Measurements from ENCODE around the gene INF2.

The INF2 gene

DNA sequence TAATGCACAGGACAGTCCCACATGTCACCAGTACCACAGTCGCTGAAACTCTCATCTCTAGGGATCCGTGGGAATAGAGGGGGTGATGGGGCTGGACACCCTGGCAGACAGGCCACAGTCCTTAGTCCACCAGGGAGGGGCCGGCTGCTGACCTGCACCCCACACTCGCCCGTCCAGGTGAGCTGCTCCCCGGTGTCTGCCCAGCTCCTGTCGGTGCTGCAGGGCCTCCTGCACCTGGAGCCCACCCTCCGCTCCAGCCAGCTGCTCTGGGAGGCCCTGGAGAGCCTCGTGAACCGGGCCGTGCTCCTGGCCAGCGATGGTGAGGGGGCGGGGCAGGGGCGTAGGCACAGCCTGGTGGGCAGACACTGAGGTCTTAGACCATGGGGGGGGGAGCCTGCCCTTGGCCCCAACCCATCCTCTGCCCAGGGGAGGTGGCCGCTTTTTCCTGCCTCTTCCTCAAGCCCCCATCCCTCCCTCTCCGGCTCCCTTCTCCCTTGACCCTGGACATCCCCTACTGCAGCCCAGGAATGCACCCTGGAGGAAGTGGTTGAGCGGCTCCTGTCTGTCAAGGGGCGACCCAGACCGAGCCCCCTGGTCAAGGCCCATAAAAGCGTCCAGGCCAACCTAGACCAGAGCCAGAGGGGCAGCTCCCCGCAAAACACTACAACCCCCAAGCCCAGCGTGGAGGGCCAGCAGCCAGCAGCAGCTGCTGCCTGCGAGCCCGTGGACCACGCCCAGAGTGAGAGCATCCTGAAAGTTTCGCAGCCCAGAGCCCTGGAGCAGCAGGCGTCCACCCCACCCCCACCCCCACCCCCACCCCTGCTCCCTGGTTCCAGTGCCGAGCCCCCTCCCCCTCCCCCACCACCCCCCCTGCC is 17.6 kb downstream of the INF2 start:
- no peak for DNase-seq

DNA sequence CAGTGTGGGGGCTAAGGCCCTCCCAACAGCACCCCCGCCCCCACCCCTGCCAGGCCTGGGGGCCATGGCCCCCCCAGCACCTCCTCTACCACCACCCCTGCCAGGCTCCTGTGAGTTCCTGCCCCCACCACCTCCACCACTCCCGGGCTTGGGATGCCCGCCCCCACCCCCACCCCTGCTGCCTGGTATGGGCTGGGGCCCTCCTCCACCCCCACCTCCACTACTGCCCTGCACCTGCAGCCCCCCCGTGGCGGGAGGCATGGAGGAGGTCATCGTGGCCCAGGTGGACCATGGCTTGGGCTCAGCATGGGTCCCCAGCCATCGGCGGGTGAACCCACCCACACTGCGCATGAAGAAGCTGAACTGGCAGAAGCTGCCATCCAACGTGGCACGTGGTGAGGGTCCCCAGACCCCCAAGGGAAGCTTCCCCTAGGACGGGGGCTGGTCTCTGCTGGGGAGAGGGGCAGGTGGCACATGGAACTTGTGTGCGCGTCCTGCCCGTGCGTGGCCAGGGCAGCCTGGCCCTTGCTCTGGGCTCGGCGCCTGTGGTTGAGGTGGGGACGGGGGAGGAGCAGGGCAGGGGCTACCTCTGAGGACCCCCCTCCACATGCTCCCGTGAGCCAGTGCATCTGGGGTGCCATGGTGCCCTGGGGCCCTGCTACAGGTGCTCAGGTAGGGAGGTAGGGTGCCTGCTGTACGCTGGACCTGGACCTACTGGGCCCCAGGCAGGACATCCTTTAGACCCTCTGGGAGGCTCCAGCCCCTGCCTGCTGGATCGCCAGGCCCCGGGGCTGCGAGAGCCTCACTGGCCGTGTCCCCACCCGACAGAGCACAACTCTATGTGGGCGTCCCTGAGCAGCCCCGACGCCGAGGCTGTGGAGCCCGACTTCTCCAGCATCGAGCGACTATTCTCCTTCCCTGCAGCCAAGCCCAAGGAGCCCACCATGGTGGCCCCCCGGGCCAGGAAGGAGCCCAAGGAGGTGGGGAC is 18.5 kb downstream of the INF2 start:
- no peak for DNase-seq

DNA sequence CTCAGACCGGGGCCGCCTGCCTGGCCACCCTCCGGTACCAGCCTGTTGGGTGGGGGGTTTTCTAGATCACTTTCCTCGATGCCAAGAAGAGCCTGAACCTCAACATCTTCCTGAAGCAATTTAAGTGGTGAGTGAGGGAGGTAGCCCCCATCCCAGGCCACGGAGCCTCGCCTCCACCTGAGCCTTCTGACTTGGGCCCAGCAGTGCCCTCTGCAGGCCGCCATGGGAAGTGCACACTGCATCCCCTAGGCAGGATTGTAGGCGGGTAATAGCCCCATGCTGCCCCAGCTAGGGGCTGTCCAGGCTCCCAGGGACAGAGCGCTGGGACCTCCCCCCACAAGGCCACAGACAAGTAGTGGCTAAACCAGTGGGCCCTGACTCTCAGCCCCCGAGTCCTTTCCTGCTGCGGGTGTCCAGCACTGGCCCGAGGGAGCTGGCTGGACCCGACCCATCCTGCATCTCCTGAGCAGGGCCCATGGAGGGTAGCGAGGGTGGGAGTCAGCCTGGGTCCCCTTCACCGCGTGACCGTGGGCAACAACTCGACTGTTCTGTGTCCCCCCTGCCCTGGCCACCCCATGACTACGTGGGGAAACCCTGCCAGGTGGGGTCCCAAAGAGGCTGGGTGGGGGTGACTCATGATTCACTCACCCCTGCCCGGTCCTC is 19.3 kb downstream of the INF2 start:
- no peak for DNase-seq

DNA sequence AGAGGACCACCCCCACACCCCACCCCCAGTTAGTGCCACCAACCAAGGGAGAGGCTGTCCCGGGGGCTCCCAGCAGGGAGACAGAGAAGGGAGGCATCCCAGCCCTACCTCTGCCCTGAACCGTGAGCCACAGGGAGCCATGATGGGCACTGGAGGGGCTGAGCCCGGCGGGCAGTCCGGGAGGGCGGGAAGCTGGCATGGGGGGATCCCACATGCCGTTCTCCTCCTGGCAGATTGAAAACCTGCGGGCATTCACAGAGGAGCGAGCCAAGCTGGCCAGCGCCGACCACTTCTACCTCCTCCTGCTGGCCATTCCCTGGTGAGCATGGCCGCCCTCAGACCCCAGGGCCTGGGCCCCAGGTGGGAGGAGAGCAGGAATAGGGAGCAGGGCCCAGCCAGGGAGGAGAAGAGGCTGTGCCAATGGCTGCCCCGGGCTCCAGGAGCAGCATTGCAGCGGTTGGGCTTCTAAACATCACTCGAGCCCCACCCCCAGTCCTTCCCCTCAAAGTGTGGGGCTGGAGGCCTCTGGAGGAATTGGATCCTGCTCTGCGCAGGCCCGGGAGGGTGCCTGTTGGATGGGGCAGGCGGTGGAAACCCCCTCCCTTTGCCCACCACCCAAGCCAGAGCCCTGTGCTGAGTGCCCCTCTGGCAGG is 20.1 kb downstream of the INF2 start:
- DNase-seq = no peak

DNA sequence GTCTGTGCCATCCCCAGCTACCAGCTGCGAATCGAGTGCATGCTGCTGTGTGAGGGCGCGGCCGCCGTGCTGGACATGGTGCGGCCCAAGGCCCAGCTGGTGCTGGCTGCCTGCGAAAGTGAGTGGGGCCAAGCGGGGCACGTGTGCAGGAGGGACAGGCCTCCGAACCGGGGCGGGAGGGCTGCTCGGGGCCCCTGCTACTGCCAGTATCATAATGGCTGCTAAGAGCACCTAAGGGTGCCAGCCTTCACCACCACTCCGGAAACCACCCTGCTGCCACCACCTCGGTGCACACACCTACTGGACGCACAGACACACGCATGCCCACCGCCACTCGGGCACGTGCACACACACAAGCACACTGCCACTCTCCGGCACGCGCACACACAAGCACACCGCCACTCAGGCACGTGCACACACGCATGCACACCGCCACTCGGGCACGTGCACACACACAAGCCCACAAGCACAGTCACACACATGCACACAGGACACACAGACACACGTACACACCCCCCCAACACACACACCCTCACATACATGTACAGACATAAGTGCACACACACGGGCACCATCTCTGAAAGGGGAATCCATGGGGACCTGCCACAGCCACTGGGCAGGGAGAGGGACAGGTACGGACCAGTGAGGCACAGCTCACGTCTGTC is 20.8 kb downstream of the INF2 start:
- DNase-seq = no peak

DNA sequence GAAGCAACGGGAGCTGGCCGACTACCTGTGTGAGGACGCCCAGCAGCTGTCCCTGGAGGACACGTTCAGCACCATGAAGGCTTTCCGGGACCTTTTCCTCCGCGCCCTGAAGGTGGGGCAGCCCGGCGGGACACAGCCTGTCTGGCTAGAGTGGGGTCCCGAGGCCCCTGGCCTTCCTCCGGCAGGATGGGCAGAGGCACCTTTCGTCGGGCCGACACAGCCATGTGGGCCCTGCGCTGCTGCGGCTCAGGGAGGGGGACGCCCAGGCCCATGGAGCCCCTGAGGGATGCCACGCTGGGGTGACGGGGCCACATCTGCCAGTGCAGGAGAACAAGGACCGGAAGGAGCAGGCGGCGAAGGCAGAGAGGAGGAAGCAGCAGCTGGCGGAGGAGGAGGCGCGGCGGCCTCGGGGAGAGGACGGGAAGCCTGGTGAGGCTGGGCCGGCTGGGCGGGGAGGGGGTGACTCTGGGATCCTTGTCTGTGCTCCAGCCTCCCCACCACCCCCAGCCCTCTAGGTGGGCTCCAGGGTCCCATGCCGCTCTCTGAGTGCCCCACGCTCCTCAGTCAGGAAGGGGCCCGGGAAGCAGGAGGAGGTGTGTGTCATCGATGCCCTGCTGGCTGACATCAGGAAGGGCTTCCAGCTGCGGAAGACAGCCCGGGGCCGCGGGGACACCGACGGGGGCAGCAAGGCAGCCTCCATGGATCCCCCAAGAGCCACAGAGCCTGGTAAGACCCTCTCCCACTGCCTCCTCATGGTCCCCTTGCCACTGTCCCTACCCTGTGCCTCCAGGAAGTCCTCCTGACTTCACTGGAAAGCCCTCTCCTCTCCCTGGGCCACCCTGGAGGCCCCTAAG is 23.7 kb downstream of the INF2 start:
- DNase-seq = no peak

DNA sequence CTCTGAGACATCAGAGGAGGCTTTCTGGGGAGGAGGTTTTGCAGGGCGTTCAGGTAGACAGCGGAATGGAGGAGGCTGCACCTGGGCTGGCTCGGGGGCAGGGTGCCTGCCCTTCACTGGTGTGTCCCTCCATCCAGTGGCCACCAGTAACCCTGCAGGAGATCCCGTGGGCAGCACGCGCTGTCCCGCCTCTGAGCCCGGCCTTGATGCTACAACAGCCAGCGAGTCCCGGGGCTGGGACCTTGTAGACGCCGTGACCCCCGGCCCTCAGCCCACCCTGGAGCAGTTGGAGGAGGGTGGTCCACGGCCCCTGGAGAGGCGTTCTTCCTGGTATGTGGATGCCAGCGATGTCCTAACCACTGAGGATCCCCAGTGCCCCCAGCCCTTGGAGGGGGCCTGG is 24.6 kb downstream of the INF2 start:
- DNase-seq = no peak

DNA sequence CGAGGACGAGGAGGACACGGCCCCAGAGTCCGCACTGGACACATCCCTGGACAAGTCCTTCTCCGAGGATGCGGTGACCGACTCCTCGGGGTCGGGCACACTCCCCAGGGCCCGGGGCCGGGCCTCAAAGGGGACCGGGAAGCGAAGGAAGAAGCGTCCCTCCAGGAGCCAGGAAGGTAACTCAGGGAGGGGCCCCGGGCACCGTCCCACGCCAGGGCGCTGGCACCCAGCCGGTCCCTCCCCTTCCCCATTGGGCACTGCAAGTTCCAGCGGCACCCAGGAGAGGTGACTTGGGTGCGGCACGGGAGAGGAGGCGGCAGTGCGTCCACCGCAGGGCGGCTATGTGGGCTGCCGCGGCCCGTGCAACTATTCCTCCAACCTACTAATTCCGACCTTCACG is 25.3 kb downstream of the INF2 start:
- no peak for DNase-seq

DNA sequence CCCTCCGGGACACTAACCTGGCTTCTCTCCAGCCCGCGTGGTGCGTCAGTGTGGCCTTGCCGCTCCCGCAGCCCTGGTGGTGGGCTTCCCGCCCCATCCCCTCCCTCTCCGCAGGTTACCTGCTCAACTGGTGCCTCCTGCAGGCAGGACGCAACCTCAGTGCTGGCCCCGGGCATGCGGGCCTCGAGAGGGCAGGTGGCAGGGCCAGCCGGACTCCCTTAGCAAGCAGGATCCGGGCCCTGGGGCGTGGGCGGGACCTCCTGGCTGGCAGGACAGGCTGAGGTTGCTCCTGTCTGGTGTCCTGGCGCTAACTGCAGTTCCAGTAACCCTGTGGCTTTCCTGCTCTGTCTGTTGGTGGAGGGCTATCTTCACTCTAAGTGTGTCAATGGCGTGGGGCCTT is 26.0 kb downstream of the INF2 start:
- DNase-seq = no peak

DNA sequence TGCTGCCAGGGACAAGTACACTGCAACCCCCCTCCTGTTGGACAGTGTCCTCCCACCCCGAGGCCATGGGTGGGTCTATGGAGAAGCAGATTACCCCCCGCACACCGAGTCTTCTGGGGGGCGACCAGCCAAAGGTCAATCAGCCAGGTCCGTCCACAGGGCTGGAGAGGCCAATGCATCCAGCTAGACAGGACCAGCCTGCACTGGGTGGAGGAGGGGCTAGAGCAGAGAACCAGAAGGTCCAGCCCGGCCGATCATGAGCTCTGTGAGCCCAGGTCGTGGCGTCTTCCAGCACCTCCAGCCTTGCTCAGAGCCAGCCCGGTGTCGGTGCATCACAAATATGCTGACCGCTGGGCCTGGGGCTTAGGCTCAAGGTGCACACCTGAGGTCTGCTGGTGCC is 26.5 kb downstream of the INF2 start:
- DNase-seq = no peak

DNA sequence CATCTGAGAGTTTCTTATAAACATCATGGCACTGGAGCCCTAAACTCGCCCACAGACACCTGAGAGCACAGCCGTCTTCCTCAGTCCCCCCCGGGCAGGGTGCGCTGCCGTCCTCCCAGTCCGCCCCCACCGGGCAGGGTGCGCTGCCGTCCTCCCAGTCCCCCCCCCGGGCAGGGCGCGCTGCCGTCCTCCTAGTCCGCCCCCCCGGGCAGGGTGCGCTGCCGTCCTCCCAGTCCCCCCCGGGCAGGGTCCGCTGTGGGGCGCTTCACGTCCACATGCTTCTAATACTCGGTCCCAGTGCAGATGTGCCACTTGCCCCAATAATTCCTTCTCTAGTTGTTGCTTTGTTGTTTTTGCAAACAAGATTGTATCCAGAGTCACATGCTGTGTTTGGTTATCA is 27.7 kb downstream of the INF2 start:
- DNase-seq = no peak

DNA sequence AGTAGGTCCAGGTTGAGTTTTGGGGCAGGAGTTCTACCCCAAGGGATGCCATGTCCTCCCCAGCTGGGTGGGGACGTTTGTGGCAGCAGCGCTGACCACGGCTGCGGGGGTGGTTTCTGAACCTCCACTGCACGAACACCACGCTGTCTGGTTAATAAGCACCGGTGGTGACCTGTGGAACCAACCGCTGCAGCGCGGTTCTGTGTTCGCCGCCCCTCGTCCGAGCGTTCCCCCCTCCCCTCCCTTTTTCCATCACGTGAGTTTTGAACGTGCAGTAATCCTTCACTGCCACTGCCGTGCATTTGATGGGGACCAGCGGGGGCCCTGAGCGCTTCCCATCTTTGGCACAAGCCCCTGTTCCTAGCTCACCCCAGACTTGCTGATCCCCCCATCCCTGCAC is 28.2 kb downstream of the INF2 start:
- DNase-seq = no peak

DNA sequence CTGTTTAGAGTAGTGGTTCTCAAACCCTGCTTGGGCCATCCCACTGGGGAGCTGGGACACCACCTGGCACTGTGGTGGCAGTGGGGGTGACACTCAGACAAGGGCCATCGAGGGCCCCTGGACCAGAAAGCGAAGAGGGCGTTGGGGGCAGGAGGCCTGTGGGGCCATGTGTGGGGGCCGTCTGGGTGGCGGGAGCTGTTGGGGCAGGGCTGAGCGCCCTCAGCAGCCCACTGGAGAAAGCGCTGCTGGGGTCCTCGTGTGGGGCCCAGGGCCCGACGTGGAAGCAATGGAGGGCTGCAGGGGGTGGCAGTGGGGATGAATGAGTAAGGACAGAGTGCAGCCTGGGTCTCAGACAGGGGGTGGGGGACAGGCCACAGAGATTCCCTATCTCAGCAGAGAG is 28.7 kb downstream of the INF2 start:
- DNase-seq = no peak

DNA sequence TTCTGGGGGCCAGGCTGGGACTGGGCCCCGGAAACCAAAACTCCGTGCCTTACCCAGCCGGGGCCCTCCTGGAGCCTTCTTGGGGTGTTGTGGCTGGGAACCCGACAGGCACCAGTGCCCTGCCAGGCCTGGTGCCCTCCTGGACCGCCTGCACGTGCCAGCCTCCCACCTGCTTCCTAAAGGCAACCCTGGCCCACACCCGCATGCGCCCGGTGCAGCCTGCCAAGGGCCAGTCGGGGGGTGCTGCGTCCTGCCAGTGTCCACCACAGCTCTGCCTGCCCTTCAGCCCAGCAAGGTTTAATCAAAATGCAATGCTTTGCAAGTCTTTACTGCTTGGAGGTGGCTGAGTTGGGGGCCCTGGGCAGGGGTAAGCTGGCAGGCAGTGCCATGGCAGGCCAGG is 29.5 kb downstream of the INF2 start:
- no peak for DNase-seq

DNA sequence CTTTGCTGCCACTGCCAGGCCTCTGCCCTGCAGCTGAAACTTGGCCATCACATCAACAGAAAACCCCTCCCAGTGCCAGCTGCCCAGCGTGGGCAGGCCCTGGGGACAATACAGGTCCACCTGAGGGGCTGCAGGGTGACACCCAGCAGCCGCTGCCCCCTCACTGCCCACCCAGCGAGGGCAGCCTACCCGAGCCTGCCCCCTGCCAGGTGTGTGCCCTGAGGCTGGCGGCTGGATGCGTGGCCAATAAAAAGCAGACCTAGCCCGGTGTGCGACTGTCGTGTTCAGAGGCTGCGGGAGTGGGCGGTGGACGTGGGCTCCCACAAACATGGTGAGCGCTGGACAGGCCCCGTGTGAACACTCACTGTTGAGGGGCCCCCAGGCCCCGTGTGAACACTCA is 29.9 kb downstream of the INF2 start:
- no peak for DNase-seq

DNA sequence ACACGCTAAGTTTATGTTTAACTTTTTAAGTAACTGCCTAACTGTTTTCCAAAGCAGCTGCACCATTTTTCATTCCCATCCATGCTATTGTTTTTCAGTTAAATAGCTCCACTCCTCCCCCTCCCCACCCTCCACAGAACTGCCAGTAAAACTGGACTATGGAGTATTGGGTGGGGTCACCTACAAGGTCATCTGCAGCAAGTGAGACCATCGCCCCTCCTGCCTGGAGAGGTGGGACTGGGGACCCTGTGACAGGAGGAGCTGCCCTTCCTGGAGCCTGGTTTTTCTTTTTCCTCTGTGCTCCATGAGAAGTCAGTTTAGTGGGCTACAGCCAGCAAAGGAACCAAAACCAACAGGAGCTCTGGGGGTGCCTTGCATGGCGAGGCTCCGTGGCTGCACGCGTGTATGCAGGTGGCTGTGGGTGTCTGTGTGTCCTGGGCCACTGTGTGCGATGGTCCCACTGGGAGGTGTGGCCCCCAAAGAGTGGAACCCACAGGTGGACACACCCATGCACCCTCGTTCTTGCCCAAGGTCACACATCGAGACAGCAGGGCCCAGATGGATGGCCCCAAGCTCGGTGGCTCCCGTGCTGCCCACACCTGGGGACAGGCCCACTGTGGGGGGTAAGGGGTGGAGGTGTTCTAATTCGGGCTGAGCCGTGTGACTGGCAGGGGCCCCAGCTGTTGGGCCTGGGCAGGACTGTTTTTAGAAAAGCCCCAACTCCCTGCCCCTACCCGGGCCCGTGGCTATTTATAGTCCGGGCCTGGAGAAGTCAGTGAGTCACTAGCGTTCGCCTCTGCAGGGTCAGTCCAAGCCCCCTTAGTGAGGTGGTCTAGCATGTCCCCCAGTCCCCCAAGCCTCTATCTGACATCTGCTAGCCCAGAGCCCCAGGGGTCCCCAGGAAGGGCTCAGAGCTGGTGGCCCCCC is 32.4 kb downstream of the INF2 start:
- DNase-seq = no peak

DNA sequence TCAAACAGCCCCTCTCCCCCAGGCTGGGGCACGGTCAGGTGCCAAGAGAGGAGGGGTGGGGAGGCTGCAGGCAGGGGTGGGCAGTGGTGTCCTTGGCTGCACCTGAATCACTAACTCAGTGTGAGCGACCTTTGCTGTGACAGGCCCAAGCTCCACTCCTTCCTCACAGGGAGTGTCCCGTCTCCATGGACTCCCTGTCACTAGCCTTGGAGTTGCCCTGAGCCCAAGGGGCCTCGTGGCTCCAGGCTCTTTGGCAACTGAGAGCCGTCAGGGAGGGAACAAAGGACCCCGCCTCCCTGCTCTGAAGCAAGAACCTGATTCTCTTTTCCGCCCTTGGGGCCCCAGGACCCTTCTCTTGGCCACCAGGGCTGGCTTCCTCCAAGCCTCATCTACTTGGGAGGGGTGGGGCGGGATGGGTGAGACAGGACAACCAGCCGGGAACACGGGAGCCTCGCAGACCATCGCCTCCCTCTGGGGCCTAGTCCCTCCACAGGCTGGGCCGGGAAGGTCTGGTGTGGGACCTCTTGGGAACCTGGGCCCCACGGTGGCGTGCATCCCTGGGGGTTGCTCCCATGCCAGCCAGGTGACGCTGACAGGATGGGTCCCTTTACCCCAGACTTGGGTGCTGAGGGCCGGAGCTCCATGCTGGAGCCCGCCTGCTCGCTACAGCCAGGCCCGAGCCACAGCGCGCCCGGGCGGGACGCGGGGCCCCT is 33.7 kb downstream of the INF2 start:
- no peak for DNase-seq

DNA sequence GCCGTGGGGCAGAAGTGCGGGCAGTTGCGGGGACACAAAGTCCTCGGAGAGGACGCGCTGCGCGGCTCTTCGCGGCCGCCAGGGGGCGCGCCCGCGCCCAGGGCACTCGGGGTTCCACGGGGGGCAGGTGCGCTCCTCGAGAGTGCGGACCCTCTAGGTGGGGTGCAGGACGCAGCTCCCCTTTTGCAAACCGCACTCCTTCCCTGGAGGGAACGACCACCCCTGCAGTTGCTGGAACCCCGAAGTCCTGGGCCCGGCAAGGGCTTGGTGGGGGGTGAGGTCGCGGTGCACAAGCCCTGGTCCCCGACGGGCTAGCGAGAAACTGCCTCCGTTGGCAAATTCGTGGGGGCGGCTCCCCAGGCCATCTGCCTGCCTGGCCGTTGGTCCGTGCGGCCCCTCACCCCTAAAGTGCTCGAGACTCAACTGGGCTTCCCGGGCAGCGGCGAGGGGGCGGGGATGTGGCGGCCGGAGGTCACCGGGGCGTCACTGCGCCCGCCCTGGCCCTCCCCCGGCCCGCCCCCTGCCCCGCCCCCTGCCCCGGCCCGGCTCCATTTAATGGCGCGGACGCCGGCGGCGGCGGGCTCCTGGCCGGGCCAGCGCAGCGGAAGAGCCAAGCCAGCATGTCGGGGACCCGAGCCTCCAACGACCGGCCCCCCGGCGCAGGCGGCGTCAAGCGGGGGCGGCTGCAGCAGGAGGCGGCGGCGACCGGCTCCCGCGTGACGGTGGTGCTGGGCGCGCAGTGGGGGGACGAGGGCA is 34.4 kb downstream of the INF2 start, which contains the start of gene ADSS1:
Gene ADSS1 (plus strand): TSS at position 579 of the 756 bp plus-strand sequence. CDS start 42 bp downstream, at position 621.
- DNase-seq = no peak
